ENCODE results near the gene KMT2A. TPM values are rescaled to one million over a fixed set of nuclear protein-coding genes. Genes with fewer than 3 reads are reported as not detected.
A peak's percentile ranks its signal among the peaks of the same experiment; 100 is the strongest.
"Not testable (repeated sequence)": the region's sequence is repeated elsewhere in the genome, so short reads cannot be mapped to it uniquely, and the experiment has no call there.

Gene KMT2A
- total RNA-seq, result 100 to 1,000 TPM in 1 of 2 experiments, 10 to 100 TPM in 1; 93.4 to 102 TPM

DNA sequence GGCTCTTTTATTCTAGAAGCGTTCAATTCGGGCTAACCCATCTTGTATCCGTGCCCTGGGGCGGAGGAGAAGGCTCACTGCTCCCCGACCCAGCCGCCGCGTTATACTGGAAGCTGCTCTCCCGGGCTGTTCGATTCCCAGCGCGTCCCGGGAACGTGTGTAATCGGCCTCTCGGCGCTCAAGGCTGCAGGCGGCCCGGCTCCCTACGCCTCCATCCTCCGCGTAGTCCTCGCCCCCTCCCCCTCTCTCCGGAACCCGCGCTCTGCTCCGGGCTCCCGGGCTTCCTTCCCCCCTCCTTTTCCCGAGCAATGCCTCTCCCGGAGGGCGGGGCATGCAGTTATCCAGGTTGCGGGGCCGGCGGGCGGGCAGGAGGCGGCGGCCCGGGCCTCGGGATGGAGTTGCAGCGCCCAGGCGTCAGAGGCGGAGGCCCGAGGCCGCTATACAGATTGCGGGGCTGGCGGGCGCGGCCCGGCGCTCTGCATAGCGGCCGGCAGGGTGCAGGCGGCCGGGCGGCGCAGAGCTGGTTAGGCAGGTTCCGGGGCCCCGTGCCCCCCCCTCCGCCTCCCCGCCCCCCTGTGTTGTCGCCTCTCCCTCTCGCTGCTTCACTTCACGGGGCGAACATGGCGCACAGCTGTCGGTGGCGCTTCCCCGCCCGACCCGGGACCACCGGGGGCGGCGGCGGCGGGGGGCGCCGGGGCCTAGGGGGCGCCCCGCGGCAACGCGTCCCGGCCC lies at the start of gene KMT2A:
KMT2A (plus strand) TSS at position 600 of the 732 bp plus-strand sequence; CDS start at position 621, 21 bp downstream.
- no peaks in the 10 kb centered on the region for H3K27me3 Mint-ChIP-seq
- peaks cover 16% of the 10 kb centered on the region for H3K36me3 Mint-ChIP-seq (ENCODE audit: low read depth)
- peak within 1 kb of the TSS; percentile 96 for H3K27ac Mint-ChIP-seq
- H3K9me3 Mint-ChIP-seq, result no peaks in the 10 kb centered on the region
- peaks cover 38% of the 10 kb centered on the region for H3K4me1 Mint-ChIP-seq
- peak within 1 kb of the TSS; percentile 98 for H3K4me3 Mint-ChIP-seq
- DNase-seq, result peak; percentile 91
- ChIA-PET POLR2A (interaction anchor here (1.0 to 1.1 kb wide), 2 partner anchors 34 to 37 kb away, joined by 3 read pairs; no protein-coding TSS in a partner anchor), CTCF (interaction anchor here (0.6 to 2.4 kb wide), 13 partner anchors 10 to 234 kb away, joined by 3 to 8 read pairs (median 4); no protein-coding TSS in a partner anchor)

DNA sequence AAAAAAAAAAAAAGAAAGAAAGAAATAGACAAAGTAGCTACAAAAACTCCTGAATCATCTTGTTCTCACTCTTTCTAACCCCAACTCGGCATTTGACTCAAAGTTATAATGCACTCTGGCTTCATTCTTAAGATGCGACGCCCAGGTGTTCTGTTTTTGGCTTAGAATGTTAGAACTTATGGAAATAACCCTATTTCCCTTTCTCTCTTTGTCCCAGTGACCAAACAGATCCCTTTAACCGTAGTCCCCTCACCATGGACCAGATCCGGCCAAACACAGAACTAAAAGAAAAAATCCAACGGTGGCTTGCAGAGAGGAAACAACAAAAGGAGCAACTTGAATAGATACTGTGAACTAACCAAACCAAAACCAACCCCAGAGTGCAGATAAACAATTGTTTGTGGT lies 40.2 kb upstream of the KMT2A start:
- Mint-ChIP-seq H3K36me3 (ENCODE audit: low read depth) (peaks cover 47% of the 10 kb centered on the region), H3K9me3 (no peaks in the 10 kb centered on the region), H3K4me1 (peaks cover 65% of the 10 kb centered on the region), H3K27ac (peak overlapping the region; percentile 93), H3K4me3 (peak overlapping the region; percentile 31), H3K27me3 (no peaks in the 10 kb centered on the region)
- ChIA-PET POLR2A (no interaction called here), CTCF (no interaction called here)
- peak; percentile 49 for DNase-seq

- H3K27ac Mint-ChIP-seq, result peak overlapping the region; percentile 7
- H3K36me3 Mint-ChIP-seq (ENCODE audit: low read depth), result peaks cover 46% of the 10 kb centered on the region
- POLR2A ChIA-PET, result no interaction called here
- CTCF ChIA-PET, result interaction anchor here (0.6 to 1.8 kb wide), 3 partner anchors 11 to 832 kb away, joined by 3 to 5 read pairs (median 5); partner anchors contain the start of gene KMT2A
- no peak for DNase-seq
- no peak overlapping the region for H3K4me3 Mint-ChIP-seq
- no peaks in the 10 kb centered on the region for H3K27me3 Mint-ChIP-seq
- H3K9me3 Mint-ChIP-seq, result no peaks in the 10 kb centered on the region
- peaks cover 65% of the 10 kb centered on the region for H3K4me1 Mint-ChIP-seq
Observed at GRCh38 chr11:118397448-118397847, 38.8 kb upstream of the KMT2A start.

GRCh38 chr11:118398791-118399559 lies 37.3 kb upstream of the KMT2A start:
- H3K4me1 Mint-ChIP-seq, result peaks cover 69% of the 10 kb centered on the region

GRCh38 chr11:118401151-118401879 lies 35.0 kb upstream of the KMT2A start, which contains the start of gene ATP5MG:
TSS of gene ATP5MG (plus strand) at chr11:118401606. CDS start at chr11:118401666, 60 bp downstream.
- Mint-ChIP-seq H3K9me3 (no peaks in the 10 kb centered on the region), H3K27me3 (no peaks in the 10 kb centered on the region), H3K4me3 (peak within 1 kb of the TSS; percentile 87), H3K4me1 (peaks cover 73% of the 10 kb centered on the region), H3K36me3 (ENCODE audit: low read depth) (peaks cover 37% of the 10 kb centered on the region), H3K27ac (peak within 1 kb of the TSS; percentile 99)
- CTCF ChIA-PET, result interaction anchor here (0.8 to 1.4 kb wide), 2 partner anchors 17 to 35 kb away, joined by 3 read pairs; partner anchors contain the start of gene KMT2A
- DNase-seq, result peak; percentile 96
- POLR2A ChIA-PET, result no interaction called here

More at GRCh38 chr11:118398791-118399559, 37.3 kb upstream of the KMT2A start:
- POLR2A ChIA-PET, result interaction anchor here (0.6 to 0.9 kb wide), 2 partner anchors 36 to 871 kb away, joined by 3 to 6 read pairs; no protein-coding TSS in a partner anchor
- DNase-seq, result peak; percentile 84
- Mint-ChIP-seq H3K9me3 (no peaks in the 10 kb centered on the region), H3K4me3 (peak overlapping the region; percentile 87), H3K27ac (peak overlapping the region; percentile 99), H3K36me3 (ENCODE audit: low read depth) (peaks cover 41% of the 10 kb centered on the region), H3K27me3 (no peaks in the 10 kb centered on the region)
- CTCF ChIA-PET, result interaction anchor here (0.6 to 1.1 kb wide), 3 partner anchors 17 to 111 kb away, joined by 3 to 4 read pairs (median 3); no protein-coding TSS in a partner anchor

GRCh38 chr11:118401880-118402590 lies 34.3 kb upstream of the KMT2A start:
- Mint-ChIP-seq H3K4me1 (peaks cover 69% of the 10 kb centered on the region), H3K27me3 (no peaks in the 10 kb centered on the region), H3K27ac (peak overlapping the region; percentile 99), H3K4me3 (peak overlapping the region; percentile 87), H3K36me3 (ENCODE audit: low read depth) (peaks cover 39% of the 10 kb centered on the region), H3K9me3 (no peaks in the 10 kb centered on the region)
- ChIA-PET CTCF (interaction anchor here (0.8 to 1.8 kb wide), 4 partner anchors 11 to 86 kb away, joined by 3 to 11 read pairs (median 4); partner anchors contain the start of gene KMT2A), POLR2A (interaction anchor here (0.6 to 0.8 kb wide), 3 partner anchors 34 to 168 kb away, joined by 3 to 4 read pairs (median 3); partner anchors contain the start of gene KMT2A)
- no peak for DNase-seq

DNA sequence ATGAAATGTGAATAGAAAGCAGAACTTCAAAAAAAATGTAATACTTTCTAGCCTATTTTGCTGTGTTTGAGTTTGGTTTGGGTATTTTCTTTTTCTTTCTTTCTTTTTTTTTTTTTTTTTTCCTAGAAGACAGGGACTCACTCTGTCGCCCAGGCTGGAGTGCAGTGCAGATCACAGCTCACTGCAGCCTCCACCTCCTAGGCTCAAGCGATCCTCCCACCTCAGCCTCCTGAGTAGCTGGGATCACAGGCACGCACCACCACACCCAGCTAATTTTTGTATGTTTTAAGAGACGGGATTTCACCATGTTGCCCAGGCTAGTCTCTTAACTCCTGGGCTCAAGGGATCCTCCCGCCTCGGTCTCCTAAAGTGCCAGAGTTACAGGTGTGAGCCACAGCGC lies 33.7 kb upstream of the KMT2A start:
- H3K4me1 Mint-ChIP-seq, result peaks cover 65% of the 10 kb centered on the region
- ChIA-PET POLR2A (interaction anchor here (0.6 to 0.8 kb wide), 4 partner anchors 33 to 168 kb away, joined by 3 to 4 read pairs (median 3); partner anchors contain the start of gene KMT2A), CTCF (interaction anchor here (0.6 to 1.8 kb wide), 6 partner anchors 11 to 86 kb away, joined by 3 to 11 read pairs (median 4); partner anchors contain the start of gene KMT2A)
- peaks cover 38% of the 10 kb centered on the region for H3K36me3 Mint-ChIP-seq (ENCODE audit: low read depth)
- peak overlapping the region; percentile 87 for H3K4me3 Mint-ChIP-seq
- peak overlapping the region; percentile 55 for H3K27ac Mint-ChIP-seq
- DNase-seq, H3K9me3 Mint-ChIP-seq, H3K27me3 Mint-ChIP-seq: not testable (repeated sequence)

GRCh38 chr11:118406599-118407166 lies 29.6 kb upstream of the KMT2A start:
- Mint-ChIP-seq H3K36me3 (ENCODE audit: low read depth) (peaks cover 48% of the 10 kb centered on the region), H3K27ac (peak overlapping the region; percentile 36), H3K27me3 (no peaks in the 10 kb centered on the region), H3K4me3 (no peak overlapping the region), H3K9me3 (no peaks in the 10 kb centered on the region), H3K4me1 (peaks cover 37% of the 10 kb centered on the region)
- CTCF ChIA-PET, result interaction anchor here (1.2 to 3.0 kb wide), 4 partner anchors 9 to 28 kb away, joined by 3 to 7 read pairs (median 4); no protein-coding TSS in a partner anchor
- POLR2A ChIA-PET, result interaction anchor here (0.7 kb wide), 1 partner anchor 29 kb away, joined by 3 read pairs; no protein-coding TSS in a partner anchor
- no peak for DNase-seq

GRCh38 chr11:118410055-118410745 lies 26.1 kb upstream of the KMT2A start:
- ChIA-PET POLR2A (no interaction called here), CTCF (interaction anchor here (0.6 to 0.9 kb wide), 3 partner anchors 35 to 644 kb away, joined by 3 read pairs; no protein-coding TSS in a partner anchor)
- no peaks in the 10 kb centered on the region for H3K9me3 Mint-ChIP-seq
- DNase-seq, result no peak
- H3K27me3 Mint-ChIP-seq, result no peaks in the 10 kb centered on the region
- H3K36me3 Mint-ChIP-seq (ENCODE audit: low read depth), result peaks cover 44% of the 10 kb centered on the region
- H3K4me1 Mint-ChIP-seq, result peaks cover 15% of the 10 kb centered on the region
- peak overlapping the region; percentile 1 for H3K27ac Mint-ChIP-seq
- no peak overlapping the region for H3K4me3 Mint-ChIP-seq

GRCh38 chr11:118411530-118411929 lies 24.8 kb upstream of the KMT2A start:
- peaks cover 39% of the 10 kb centered on the region for H3K36me3 Mint-ChIP-seq (ENCODE audit: low read depth)
- no peak overlapping the region for H3K4me3 Mint-ChIP-seq
- POLR2A ChIA-PET, result no interaction called here
- no peaks in the 10 kb centered on the region for H3K9me3 Mint-ChIP-seq
- no peaks in the 10 kb centered on the region for H3K27me3 Mint-ChIP-seq
- CTCF ChIA-PET, result interaction anchor here (0.5 kb wide), 1 partner anchor 65 kb away, joined by 5 read pairs; no protein-coding TSS in a partner anchor
- DNase-seq, result no peak
- H3K4me1 Mint-ChIP-seq, result peaks cover 6% of the 10 kb centered on the region
- no peak overlapping the region for H3K27ac Mint-ChIP-seq

Data from activated CD4-positive, alpha-beta T cell treated with anti-CD3 and anti-CD28 coated beads, Interleukin-2, amount 10 ng/mL, durations not matched to agents 7 days and 5 days (primary cell).